Fibroblast of mammary gland (primary cell): ENCODE measurements around the gene KCNC4.

Experiments used
- DNase-seq: peaks from one replicate; pipeline ENCODE4 v3.0.0-alpha.2; 2010; ENCODE audit warnings: low read depth
- H3K4me3 ChIP-seq: 2 replicates; pipeline ENCODE4 v1.5.1; 2011; ENCODE audit warnings: low read depth, mild to moderate bottlenecking, low read length, moderate library complexity; ENCODE audit not compliant: control insufficient read depth
- CTCF ChIP-seq: conservative IDR thresholded peaks from 2 replicates; pipeline ENCODE4 v1.5.1; 2011; ENCODE audit warnings: low read depth, low read length, inconsistent platforms; ENCODE audit not compliant: control insufficient read depth, insufficient read depth

KCNC4 gene

DNA sequence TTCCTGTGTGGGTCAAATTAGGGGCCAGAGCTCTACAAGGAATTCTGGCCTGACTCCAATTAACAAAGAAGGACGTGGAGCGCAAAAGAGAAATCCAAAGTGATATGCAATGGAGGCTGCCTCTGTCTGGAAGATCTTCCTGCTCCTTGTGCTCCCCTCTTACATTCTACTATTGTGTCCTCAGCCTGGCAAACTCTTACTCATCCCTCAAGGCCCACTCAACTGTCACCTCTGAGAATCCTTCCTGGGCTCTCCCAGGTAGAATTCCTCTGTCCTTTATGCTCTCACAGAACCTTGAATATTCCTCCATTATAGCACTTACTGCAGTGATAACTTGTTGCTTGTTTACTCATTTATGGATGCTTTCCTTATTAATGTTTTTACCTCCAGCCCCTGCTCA lies 31.4 kb downstream of the KCNC4 start:
- H3K4me3 ChIP-seq = no peak overlapping the region
- no peak for TF ChIP-seq CTCF
- no peak for DNase-seq

DNA sequence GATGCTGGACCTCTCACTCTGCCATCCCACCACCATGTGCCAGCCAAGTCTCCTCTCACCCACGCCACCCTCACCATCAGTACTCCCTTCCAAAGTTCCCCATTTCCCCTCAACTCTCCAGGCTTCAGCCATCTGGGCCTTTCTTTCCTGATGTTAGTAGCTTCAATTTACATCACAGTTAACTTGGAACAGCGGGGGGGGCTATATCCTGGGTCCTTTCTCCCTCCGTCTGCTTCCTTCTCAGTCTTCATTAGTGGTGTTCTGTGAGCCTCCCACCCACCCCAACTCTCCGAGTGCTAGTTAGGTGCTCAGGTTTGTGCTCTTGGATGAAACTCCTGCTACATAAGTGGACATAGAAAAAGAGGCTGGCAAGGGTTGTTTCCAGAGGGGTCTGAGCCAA lies 31.9 kb downstream of the KCNC4 start:
- H3K4me3 ChIP-seq = no peak overlapping the region
- no peak for DNase-seq
- TF ChIP-seq CTCF = no peak

- H3K4me3 ChIP-seq = no peak overlapping the region
- no peak for DNase-seq
- TF ChIP-seq CTCF = no peak
Measured at GRCh38 chr1:110242731-110243130, 32.6 kb downstream of the KCNC4 start.

DNA sequence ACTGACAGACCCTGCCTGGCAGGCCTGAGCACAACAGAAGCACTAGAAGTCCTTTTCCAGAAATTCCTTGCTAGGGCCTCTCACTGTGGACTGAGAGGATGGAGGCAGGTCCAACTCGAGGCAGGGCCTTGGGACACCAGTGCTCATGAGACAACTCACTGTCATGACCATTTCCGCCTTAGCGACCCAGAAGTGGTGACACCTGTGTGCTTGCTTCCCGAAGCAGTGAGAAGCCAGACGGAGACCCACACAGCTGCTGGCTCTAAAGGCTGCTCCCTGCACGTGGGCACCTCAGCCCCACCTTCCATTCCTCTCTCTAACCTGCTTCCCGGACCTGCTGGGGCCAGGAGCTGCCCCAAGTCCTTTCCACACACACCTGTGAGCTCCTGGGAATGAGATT lies 33.0 kb downstream of the KCNC4 start:
- no peak for TF ChIP-seq CTCF
- no peak for DNase-seq
- no peak overlapping the region for H3K4me3 ChIP-seq

GRCh38 chr1:110243574-110243973 lies 33.5 kb downstream of the KCNC4 start:
- no peak for DNase-seq
- H3K4me3 ChIP-seq = no peak overlapping the region
- TF ChIP-seq CTCF = no peak

GRCh38 chr1:110245876-110246620 lies 35.9 kb downstream of the KCNC4 start:
- H3K4me3 ChIP-seq = no peak overlapping the region
- no peak for DNase-seq
- TF ChIP-seq CTCF = no peak

GRCh38 chr1:110248746-110249145 lies 38.6 kb downstream of the KCNC4 start:
- no peak for TF ChIP-seq CTCF
- H3K4me3 ChIP-seq = no peak overlapping the region
- no peak for DNase-seq
